ENCODE measurements around the gene ZGLP1. TPM values are rescaled to one million over a fixed set of nuclear protein-coding genes. Genes with fewer than 3 reads are reported as not detected.

ZGLP1 gene
- total RNA-seq, 4 donors from 2014 or later = 0.80 to 3.1 TPM; not detected in 2

DNA sequence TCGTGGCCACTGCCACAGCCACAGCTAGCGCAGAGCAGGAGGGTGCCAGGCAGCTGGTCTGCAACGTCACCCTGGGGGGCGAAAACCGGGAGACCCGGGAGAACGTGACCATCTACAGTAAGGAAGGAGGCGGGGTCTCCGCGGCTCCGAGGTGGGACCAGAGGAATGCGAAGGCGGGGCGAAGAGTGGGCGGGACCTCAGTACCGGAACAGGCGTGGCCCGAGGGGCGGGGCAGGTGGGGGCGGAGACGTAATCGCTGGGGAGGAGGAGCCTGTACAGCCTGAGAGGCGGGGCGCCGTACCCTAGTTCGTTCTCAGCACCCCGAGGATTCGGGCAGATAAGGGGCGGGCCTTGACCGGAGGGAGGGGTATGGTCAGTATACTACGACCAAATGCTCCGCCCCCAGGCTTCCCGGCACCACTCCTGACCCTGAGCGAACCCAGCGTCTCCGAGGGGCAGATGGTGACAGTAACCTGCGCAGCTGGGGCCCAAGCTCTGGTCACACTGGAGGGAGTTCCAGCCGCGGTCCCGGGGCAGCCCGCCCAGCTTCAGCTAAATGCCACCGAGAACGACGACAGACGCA lies 17.3 kb downstream of the ZGLP1 start:
- no peak for TF ChIP-seq POLR2A (IDR thresholded peaks at IDR 0.05)
- TF ChIP-seq, protein P1, sequence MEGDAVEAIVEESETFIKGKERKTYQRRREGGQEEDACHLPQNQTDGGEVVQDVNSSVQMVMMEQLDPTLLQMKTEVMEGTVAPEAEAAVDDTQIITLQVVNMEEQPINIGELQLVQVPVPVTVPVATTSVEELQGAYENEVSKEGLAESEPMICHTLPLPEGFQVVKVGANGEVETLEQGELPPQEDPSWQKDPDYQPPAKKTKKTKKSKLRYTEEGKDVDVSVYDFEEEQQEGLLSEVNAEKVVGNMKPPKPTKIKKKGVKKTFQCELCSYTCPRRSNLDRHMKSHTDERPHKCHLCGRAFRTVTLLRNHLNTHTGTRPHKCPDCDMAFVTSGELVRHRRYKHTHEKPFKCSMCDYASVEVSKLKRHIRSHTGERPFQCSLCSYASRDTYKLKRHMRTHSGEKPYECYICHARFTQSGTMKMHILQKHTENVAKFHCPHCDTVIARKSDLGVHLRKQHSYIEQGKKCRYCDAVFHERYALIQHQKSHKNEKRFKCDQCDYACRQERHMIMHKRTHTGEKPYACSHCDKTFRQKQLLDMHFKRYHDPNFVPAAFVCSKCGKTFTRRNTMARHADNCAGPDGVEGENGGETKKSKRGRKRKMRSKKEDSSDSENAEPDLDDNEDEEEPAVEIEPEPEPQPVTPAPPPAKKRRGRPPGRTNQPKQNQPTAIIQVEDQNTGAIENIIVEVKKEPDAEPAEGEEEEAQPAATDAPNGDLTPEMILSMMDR (IDR thresholded peaks at IDR 0.05 in 4 of 5, conservative IDR thresholded peaks at IDR 0.05 in 1 of 5) = no peak
- DNase-seq = peak; percentile 47 to 56
- Histone ChIP-seq H3K27ac (no peak overlapping the region), H3K36me3 (no peaks in the 10 kb centered on the region), H3K27me3 (peaks cover 95 to 99% (median 98%) of the 10 kb centered on the region in 3 donors), H3K4me1 (peaks cover 29 to 49% of the 10 kb centered on the region in 2 donors), H3K4me3 (peak overlapping the region; percentile 40 to 65 (median 46)), H3K9me3 (no peaks in the 10 kb centered on the region)
- intact Hi-C loops (cut with DNase I; ENCODE audit: low total_unique reads) (no loop called here), in situ Hi-C loops (cut with MboI; ENCODE audit: low sequenced_read_pairs in 4 of 4) (no loop called here)
- ATAC-seq = peak; percentile 53 to 56

- no peak for DNase-seq
- no peaks in the 10 kb centered on the region for H3K9me3 ChIP-seq
- H3K36me3 ChIP-seq = no peaks in the 10 kb centered on the region
- peaks cover 97 to 100% (median 98%) of the 10 kb centered on the region in 3 donors for H3K27me3 ChIP-seq
- no peak for TF ChIP-seq POLR2A (IDR thresholded peaks at IDR 0.05)
- TF ChIP-seq, protein P1 (IDR thresholded peaks at IDR 0.05 in 4 of 5, conservative IDR thresholded peaks at IDR 0.05 in 1 of 5) = no peak
- in situ Hi-C loops (cut with MboI; ENCODE audit: low sequenced_read_pairs in 4 of 4) = no loop called here
- H3K4me1 ChIP-seq = peaks cover 29 to 49% of the 10 kb centered on the region in 2 donors
- H3K4me3 ChIP-seq = peak overlapping the region; percentile 40 to 65 (median 46)
- intact Hi-C loops (cut with DNase I; ENCODE audit: low total_unique reads) = no loop called here
- ATAC-seq = peak in 1 of 2 donors; percentile 10
- H3K27ac ChIP-seq = no peak overlapping the region
Observed at GRCh38 chr19:10291554-10292205, 17.9 kb downstream of the ZGLP1 start.

DNA sequence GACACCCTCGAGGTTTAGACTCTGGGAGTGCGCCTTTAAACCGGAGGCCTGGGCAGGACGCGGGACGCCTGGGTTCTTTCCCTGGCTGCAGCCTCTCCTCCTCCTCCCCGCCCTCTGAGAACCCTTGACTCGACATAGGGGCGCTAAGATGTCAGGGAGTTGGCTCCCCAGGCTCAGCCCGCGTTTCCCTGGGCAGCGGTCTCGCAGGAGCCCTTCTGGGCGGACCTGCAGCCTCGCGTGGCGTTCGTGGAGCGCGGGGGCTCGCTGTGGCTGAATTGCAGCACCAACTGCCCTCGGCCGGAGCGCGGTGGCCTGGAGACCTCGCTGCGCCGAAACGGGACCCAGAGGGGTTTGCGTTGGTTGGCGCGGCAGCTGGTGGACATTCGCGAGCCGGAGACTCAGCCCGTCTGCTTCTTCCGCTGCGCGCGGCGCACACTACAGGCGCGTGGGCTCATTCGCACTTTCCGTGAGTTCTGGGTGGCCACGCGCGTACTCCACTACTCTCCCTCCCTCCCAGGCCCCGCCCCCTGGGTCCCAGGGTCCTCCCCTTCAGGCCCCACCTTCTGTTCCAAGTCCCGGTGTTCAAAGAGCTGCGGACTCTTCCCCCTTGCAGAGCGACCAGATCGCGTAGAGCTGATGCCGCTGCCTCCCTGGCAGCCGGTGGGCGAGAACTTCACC lies 18.6 kb downstream of the ZGLP1 start:
- Histone ChIP-seq H3K4me1 (peaks cover 29 to 49% of the 10 kb centered on the region in 2 donors), H3K27me3 (peaks cover 93 to 95% (median 94%) of the 10 kb centered on the region in 3 donors), H3K27ac (no peak overlapping the region), H3K36me3 (no peaks in the 10 kb centered on the region), H3K9me3 (no peaks in the 10 kb centered on the region), H3K4me3 (peak overlapping the region; percentile 40 to 65 (median 46))
- intact Hi-C loops (cut with DNase I; ENCODE audit: low total_unique reads) (no loop called here), in situ Hi-C loops (cut with MboI; ENCODE audit: low sequenced_read_pairs in 4 of 4) (no loop called here)
- TF ChIP-seq POLR2A (IDR thresholded peaks at IDR 0.05) = no peak
- TF ChIP-seq, protein P1 (IDR thresholded peaks at IDR 0.05 in 4 of 5, conservative IDR thresholded peaks at IDR 0.05 in 1 of 5) = no peak
- peak in 1 of 2 donors; percentile 32 for DNase-seq
- no peak for ATAC-seq

- in situ Hi-C loops (cut with MboI; ENCODE audit: low sequenced_read_pairs in 4 of 4) = no loop called here
- TF ChIP-seq POLR2A (IDR thresholded peaks at IDR 0.05) = no peak
- TF ChIP-seq, protein P1 (IDR thresholded peaks at IDR 0.05 in 4 of 5, conservative IDR thresholded peaks at IDR 0.05 in 1 of 5) = no peak
- no peak overlapping the region for H3K27ac ChIP-seq
- peaks cover 87 to 89% (median 88%) of the 10 kb centered on the region in 3 donors for H3K27me3 ChIP-seq
- peaks cover 29 to 47% of the 10 kb centered on the region in 2 donors for H3K4me1 ChIP-seq
- H3K9me3 ChIP-seq = no peaks in the 10 kb centered on the region
- peaks cover 0 to under 1% of the 10 kb centered on the region in 2 donors for H3K36me3 ChIP-seq
- ATAC-seq (no peak), DNase-seq (no peak)
- intact Hi-C loops (cut with DNase I; ENCODE audit: low total_unique reads) = no loop called here
- H3K4me3 ChIP-seq = peak overlapping the region; percentile 40 to 65 (median 46)
Observed at GRCh38 chr19:10290357-10290875, 19.2 kb downstream of the ZGLP1 start.
